ENCODE data around the gene DTX3.
"Not testable (repeated sequence)": the region's sequence is repeated elsewhere in the genome, so short reads cannot be mapped to it uniquely, and the experiment has no call there.

DTX3 gene, protein sequence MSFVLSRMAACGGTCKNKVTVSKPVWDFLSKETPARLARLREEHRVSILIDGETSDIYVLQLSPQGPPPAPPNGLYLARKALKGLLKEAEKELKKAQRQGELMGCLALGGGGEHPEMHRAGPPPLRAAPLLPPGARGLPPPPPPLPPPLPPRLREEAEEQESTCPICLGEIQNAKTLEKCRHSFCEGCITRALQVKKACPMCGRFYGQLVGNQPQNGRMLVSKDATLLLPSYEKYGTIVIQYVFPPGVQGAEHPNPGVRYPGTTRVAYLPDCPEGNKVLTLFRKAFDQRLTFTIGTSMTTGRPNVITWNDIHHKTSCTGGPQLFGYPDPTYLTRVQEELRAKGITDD

DNA sequence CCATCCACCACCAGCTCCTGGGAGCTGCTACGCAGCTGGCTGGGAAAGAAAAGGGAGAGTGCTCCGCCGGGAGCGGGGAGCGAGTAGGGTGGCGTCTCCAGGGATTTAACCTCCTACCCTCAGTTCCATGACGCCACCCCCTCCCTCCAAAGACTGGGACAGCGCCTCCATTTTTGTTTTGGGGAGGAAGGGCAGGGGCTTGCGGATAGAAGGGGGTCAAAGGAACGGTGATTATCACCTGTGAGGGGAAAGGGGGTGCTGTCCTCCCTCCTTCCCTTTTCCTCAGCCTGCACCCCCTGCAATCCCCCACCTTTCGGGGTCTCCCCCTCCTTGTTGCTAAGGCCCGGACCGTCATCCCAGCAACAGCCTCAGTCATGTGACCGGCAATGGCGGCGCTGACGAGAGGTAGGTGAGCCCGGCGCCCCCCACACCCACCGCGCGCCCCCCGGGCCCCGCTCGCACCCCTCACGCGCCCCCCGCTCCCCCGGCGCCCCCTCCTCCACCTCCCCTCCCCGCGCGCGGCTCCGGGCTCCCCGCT, at the start of gene DTX3:
TSS of gene DTX3 (plus strand) at position 371 of the 538 bp plus-strand sequence. CDS start 1,694 bp downstream, outside the sequence.
- DNase-seq (ENCODE audit: low read depth in 3 of 3) = no peak

DNA sequence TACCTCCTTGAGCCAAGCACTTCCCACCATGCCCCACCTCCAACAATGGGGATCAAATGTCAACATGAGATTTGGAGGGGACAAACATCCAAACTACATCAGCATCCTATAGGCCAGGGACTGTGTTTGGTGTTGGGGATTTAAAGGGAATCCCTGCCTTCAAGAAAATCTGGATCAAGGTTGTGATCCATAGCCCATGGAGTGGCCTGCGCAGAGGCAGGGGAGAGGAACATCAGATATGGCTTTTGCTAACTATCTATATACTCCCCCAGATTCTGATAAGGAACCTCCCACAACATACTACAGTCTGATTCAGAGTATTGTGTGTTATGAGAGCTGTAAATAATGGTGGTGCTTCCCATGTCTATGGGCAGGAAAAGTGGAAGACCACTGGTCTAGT, 49.7 kb upstream of the DTX3 start:
- no peak for DNase-seq (ENCODE audit: low read depth in 3 of 3)

DNA sequence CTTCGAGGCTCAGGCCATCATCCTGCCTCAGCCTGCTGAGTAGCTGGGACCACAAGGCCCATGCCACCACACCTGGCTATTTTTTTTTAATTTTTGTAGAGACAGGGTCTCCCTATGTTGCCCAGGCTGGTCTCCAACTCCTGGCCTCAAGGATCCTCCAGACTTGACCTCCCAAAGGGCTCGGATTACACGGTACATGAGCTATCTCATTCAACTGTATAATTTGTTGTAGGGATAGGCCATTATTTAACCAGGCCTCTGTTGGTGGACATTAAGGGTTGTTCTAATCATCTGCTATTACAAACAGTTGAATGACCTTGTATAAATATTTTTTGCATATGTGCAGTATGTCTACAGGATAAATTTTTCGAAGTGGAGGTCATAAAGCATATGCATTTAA, 45.8 kb upstream of the DTX3 start:
- no peak for DNase-seq (ENCODE audit: low read depth in 3 of 3)

DNA sequence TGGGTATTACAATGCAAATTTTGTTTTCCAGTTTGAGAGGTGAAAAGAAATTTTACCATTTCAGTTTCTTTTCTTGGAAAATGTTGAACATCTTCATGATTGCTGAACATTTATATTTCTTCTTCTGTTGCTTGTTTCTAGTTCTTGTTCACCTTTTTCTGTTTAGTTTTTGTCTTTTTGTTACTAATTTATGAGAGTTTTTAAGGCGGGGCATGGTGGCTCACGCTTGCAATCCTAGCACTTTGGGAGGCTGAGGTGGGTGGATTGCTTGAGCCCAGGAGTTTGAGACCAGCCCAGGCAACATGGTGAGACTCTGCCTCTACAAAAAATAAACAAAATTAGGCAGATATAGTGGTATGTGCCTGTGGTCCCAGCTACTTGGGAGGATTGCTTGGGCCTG, 44.1 kb upstream of the DTX3 start:
- no peak for DNase-seq (ENCODE audit: low read depth in 3 of 3)

DNA sequence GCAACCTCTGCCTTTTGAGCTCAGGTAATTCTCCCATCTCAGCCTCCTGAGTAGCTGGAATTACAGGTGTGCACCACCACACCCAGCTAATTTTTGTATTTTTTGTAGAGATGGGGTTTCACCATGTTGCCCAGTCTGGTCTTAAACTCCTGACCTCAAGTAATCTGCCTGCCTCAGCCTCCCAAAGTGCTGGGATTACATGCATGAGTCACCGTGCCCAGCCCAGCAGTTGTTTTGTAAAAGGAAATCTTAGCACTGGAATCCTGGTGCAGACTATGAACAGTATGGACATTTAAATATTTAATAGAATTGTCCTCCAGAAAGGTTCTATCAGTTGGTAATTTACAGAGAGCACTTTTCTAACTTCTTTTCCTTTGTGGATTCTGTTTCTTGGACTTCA, 43.5 kb upstream of the DTX3 start:
- DNase-seq (ENCODE audit: low read depth in 3 of 3) = not testable (repeated sequence)

DNA sequence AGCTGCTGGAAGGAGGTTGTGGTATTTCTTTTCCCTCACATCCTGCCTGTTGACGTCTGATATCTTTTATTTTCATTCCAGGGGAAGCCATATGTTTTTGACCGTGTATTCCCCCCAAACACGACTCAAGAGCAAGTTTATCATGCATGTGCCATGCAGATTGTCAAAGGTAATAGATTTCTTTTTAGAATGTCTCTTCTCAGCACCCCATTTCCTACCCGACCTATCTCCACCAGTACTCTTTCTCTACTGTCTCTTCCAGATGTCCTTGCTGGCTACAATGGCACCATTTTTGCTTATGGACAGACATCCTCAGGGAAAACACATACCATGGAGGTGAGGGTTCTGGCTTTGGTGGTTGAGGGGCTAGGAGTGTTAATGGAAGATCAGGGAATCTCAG, 41.3 kb upstream of the DTX3 start:
- no peak for DNase-seq (ENCODE audit: low read depth in 3 of 3)

DNA sequence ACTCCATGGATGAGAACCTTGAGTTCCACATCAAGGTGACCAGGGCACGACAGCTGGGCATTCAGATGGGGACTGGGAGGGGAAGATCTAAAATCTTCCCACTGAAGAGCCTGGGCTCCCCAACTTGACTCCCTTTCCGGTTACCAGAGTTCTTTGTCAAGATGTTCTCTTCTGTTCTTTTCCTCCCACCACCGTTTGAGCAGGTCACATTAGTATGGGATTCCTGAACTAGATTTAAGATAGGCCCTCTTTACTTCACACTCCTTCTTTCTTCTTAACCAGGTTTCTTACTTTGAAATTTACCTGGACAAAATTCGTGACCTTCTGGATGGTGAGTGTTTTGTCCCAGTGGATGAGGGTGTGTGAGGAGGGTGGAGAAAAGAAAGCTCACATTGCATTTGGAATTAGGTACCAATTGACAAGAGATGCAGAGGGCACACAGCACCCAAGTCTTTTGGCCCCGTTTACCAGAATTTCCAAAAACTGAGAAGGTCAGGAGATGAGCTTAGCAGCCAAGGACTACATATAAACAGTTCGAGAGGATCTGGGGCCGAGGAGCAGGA, 40.4 kb upstream of the DTX3 start:
- DNase-seq (ENCODE audit: low read depth in 3 of 3) = no peak

DNA sequence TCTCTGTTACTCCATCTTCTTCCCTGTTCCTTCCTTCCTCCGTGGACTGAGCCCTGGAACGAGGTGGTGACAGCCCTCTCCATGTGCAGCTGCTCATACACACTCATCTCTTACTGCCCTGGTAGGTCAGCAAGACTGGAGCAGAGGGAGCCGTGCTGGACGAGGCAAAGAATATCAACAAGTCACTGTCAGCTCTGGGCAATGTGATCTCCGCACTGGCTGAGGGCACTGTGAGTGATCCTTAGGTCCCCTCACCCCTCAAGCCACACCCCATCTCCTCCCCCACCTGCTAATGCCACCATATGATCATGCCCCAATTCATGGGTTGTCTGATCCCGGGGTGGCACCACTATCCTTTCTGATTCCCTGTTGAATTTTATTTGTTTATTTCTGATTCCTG, 35.8 kb upstream of the DTX3 start:
- DNase-seq (ENCODE audit: low read depth in 3 of 3) = no peak

DNA sequence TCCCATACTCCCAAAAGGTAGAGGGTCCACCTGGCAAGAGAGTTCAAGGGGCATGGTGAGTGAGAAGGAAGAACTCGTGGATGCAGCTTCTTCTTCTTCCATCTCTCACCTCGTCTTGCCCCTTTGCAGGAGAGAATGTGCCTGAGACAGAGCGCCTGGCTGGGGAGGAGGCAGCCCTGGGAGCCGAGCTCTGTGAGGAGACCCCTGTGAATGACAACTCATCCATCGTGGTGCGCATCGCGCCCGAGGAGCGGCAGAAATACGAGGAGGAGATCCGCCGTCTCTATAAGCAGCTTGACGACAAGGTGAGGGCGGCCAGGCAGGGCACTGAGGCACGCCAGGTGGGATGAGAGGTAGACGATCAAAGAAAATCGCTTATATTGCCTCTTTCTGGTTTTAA, 34.8 kb upstream of the DTX3 start:
- no peak for DNase-seq (ENCODE audit: low read depth in 3 of 3)

DNA sequence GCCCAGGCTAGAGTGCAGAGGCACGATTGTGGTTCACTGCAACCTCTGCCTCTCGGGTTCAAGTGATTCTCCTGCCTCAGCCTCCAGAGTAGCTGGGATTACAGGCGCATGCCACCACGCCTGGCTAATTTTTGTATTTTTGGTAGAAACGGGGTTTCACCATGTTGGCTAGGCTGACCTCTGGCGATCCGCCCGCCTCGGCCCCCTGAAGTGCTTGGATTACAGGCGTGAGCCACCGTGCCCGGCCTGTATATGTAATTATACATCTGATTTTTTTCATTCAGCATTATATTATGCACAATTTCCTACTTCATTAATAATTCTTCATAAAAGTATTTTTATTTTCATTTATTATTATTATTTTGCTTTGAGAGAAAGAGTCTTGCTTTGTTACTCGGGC, 34.2 kb upstream of the DTX3 start:
- not testable (repeated sequence) for DNase-seq (ENCODE audit: low read depth in 3 of 3)

DNA sequence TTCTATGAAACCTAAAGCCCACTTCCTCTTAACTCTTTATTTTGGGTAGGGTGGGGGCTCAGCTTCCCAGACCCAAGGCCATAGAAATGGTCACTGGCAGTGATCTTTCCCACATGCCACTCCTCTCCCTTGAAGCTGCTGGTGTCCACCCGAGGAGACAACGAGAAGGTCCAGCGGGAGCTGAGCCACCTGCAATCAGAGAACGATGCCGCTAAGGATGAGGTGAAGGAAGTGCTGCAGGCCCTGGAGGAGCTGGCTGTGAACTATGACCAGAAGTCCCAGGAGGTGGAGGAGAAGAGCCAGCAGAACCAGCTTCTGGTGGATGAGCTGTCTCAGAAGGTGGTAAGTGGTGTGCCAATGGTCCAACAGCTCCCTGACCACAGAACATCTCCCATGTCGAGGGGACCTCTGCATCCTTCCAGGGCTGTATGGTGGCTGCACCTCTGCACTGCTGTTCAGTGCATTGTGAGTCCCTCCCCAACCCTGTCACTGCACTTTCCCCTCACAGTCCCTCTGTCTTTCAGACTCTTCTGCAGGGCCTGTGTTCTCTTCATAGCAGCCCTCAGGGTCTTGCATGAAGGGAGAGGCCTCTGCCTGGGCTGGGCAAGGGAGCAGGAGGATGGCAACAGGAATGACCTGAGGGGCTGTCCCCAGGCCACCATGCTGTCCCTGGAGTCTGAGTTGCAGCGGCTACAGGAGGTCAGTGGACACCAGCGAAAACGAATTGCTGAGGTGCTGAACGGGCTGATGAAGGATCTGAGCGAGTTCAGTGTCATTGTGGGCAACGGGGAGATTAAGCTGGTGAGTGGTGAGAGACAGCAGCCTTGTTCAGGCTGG, 32.5 kb upstream of the DTX3 start:
- no peak for DNase-seq (ENCODE audit: low read depth in 3 of 3)

DNA sequence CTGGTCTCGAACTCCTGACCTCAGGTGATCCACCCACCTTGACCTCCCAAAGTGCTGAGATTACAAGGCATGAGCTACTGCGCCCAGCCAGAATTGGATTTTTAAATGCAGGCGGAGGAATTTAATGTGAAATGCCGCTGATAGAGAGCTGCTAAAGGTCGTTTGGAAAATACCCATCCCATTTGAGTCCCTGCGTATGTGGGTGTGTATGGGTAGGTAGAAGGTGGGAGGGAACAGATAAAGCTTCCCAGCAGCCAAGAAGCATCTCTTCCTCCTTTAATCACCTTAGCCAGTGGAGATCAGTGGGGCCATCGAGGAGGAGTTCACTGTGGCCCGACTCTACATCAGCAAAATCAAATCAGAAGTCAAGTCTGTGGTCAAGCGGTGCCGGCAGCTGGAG, 29.8 kb upstream of the DTX3 start:
- DNase-seq (ENCODE audit: low read depth in 3 of 3) = no peak

DNA sequence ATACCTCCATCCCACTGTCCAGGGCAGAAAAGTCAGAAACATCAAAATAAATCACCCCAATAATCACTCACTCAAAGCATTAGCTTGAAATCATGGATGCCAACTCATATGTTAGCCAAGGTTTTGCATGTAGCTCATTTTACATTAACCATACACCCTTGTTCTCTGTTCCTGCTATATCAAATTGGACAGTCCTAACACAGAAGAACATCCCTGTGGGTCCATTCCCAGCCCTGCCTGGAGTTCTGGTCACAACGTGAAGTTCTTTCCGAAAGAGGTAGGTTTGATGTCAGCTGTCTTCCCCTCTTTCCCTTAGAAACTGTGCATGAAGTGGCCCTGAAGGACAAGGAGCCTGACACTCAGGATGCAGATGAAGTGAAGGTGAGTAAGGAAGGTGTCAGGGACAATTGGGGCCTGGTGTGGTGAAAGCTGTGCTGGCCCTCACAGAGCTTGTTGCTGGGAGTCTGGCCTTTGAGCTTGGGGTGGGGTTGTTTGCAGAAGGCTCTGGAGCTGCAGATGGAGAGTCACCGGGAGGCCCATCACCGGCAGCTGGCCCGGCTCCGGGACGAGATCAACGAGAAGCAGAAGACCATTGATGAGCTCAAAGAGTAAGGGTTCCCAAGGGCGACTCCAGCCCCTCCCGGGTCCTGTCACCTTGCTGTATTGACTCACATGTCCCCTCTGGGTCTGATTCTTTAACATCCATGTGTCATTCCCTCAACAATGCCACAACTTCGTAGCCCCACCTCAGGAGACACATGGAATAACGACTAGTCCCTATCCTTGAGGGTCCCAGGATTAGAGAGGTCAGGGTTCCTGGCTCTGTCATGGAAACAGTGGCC, 28.6 kb upstream of the DTX3 start:
- no peak for DNase-seq (ENCODE audit: low read depth in 3 of 3)

DNA sequence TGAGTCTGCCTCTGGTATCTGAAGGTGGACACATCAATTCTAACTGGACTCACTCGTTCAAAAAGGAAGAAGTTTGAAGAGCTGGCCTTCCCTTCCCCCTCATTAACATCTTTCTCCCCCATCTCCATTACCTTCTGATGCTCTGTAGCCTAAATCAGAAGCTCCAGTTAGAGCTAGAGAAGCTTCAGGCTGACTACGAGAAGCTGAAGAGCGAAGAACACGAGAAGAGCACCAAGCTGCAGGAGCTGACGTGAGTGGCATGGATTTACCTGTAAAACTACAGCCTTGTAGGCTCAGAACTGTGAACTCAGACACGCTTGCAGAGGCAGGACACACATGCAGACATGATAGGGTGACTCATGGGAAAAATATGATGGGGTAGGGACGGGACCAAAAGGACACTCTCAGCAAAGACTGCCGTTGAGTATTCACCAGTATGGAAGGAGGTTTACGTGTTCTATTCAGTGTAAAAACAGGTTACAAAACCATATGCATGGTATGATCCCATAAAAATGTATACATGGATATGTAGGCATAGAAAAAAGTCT, 27.9 kb upstream of the DTX3 start:
- DNase-seq (ENCODE audit: low read depth in 3 of 3) = no peak

DNA sequence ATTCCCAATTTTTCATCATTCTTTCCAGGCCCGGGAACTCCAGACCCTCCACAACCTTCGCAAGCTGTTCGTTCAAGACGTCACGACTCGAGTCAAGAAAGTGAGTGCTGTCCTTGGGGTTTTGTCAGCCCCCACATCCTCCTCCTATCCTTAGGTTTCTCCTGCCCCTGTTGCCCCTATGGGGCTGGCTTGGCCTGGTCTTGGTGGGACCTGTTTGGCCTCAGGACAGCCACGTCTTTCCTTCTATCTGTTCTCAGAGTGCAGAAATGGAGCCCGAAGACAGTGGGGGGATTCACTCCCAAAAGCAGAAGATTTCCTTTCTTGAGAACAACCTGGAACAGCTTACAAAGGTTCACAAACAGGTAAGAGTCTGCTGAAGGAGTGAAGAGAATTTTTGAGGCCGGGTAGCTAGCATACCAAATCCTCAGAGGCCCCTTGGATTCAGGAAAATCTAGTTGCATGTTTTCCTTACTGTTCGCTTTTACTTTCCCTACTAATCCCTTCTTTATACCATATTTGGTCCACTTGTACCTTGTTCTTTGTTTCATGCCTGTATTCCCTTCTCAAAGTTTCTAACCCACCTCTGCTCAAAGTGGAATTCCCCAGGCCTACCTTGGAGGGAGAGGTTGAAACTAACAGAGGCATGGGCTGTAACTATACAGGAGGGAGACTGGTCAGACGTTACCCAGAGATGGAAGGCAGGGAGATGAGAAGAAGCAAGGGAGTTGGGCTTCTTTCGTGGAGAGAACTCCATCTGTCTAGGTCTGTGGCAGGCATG, 26.5 kb upstream of the DTX3 start:
- DNase-seq (ENCODE audit: low read depth in 3 of 3) = no peak

DNA sequence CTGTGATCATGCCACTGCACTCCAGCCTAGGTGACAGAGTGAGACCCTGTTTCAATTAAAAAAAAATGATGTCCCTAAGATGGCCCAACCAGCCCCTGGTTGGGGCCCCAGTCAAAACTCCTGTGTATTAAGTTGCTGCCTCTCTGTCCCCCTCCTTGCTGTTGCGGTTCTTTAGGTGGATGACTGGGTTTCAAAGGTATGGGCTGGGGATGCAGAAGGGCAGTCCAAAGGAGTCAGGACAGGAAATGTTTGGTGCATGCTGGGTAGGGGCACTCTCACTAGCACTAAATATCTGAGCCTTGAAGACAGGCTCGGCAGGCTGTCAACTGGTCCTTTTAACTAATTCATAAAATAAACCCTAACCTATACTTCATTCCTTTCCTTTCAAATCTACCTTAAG, 25.6 kb upstream of the DTX3 start:
- DNase-seq (ENCODE audit: low read depth in 3 of 3) = no peak

DNA sequence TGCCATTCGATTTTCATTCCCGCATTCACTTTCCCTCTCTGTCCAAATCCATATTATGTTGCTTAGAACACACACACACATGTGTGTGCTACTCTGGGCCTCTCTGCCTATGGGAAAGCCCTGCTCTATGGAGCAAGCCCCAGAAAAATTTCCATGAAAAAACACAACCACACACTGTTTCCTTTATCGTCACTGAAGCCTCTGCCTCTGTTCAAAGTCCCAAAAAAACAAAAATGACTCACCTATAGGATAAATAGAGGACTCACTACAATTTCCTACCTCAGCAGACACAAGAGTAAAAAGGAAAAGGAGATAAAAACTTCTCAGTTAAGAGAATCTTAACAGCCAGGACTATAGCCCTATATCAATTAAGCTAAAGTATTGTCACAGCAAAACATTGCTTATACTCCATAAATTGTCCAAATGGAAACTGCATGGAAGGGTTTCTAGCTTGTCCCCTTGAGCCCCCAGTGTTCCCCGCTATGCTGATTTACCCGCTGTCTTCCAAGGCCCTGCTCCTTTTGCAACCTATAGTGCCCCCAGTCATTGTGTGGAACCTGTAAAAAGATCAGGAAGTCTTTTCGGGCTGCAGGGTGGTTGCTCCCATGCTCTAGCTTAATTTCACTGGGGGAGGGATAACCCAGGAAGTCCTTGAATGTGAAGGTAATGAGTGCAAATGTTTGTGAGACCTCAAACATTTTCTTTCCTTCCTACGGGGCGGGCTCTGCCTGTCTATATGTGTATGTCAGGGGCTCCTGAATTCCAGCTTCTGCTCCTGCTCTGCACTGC, 24.8 kb upstream of the DTX3 start:
- DNase-seq (ENCODE audit: low read depth in 3 of 3) = no peak

DNA sequence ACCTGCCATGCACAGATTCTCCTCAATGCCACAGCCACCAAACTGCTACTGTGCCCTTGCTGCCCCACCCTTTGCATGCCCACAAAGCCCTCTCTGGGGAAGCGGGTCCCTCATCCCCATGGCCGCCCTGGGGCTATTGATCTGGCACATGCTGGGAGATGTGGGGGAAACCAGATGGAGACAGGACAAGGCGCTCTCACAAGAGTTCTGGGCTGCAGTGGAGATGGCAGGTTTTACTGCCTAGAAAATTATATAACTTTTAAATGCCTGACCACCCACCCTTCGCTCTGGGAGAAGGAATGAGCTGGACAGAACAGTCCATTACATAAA, 24.2 kb upstream of the DTX3 start:
- no peak for DNase-seq (ENCODE audit: low read depth in 3 of 3)

DNA sequence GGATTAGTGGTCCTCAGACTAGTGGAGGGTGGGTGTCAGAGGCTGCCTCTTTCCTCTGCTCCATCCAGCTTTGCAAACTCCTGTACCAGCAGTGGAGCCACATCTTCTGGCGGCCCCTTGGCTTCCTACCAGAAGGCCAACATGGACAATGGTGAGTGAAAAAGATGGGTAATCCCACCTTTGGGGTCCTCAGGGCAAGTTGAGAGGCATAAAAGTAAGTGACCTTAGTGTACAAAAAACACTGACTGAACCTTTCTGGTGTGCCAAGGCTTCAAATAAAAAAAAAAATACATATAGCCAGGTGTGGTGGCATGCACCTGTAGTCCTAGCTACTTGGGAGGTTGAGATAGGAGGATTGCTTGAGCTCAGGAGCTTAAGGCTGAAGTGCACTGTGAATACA, 22.8 kb upstream of the DTX3 start:
- no peak for DNase-seq (ENCODE audit: low read depth in 3 of 3)

DNA sequence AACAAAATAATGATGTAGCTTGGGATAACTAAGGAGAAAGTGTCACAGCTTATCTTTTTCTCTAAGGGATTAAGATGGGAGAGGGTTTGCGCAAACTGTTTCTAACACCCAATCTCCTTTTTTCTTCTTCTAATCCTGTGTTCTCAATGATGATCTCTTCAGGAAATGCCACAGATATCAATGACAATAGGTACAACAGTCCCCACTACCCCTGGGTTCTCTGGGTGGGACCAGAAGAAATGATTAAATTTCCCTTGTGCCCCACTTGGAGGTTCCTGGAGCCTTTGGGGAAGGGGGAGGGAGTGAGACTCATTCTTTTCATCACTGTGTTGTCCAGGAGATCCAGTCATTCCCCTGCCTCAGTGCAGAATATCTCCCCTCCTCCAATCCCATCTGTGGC, 22.2 kb upstream of the DTX3 start:
- DNase-seq (ENCODE audit: low read depth in 3 of 3) = no peak

Measured in stimulated activated CD4-positive, alpha-beta T cell treated with anti-CD3 and anti-CD28 coated beads, TNF-alpha, amount 100 ng/mL, for 24 hours (primary cell).